HCEC 1CT (cell line): ENCODE results near the gene OR1I1.
A peak's percentile ranks its signal among the peaks of the same experiment; 100 is the strongest.
"Not testable (repeated sequence)": the region's sequence is repeated elsewhere in the genome, so short reads cannot be mapped to it uniquely, and the experiment has no call there.

ENCODE experiments used
- DNase-seq: peaks from one replicate; pipeline ENCODE4 v3.0.0-alpha.2; 2017

OR1I1 gene

GRCh38 chr19:15081911-15082310 is at the start of gene OR1I1:
Gene OR1I1 (plus strand): TSS chr19:15082211. CDS start chr19:15087066, 4,855 bp downstream.
- no peak for DNase-seq

- no peak for DNase-seq
Observed at GRCh38 chr19:15035795-15036311, 46.2 kb upstream of the OR1I1 start.

- DNase-seq = no peak
Observed at GRCh38 chr19:15037586-15037985, 44.4 kb upstream of the OR1I1 start.

GRCh38 chr19:15038294-15038693 is 43.7 kb upstream of the OR1I1 start:
- no peak for DNase-seq

GRCh38 chr19:15042003-15042402 is 40.0 kb upstream of the OR1I1 start:
- no peak for DNase-seq

- no peak for DNase-seq
Observed at GRCh38 chr19:15042826-15043225, 39.2 kb upstream of the OR1I1 start.

- DNase-seq = no peak
Observed at GRCh38 chr19:15045506-15045905, 36.5 kb upstream of the OR1I1 start.

- no peak for DNase-seq
Observed at GRCh38 chr19:15047680-15048079, 34.3 kb upstream of the OR1I1 start.

- no peak for DNase-seq
Observed at GRCh38 chr19:15048128-15048527, 33.9 kb upstream of the OR1I1 start.

- DNase-seq = no peak
Observed at GRCh38 chr19:15048885-15049541, 33.0 kb upstream of the OR1I1 start, which contains the start of gene CASP14. Gene CASP14 (plus strand): TSS chr19:15049480. CDS start chr19:15052252, 2,772 bp downstream.

- DNase-seq = no peak
Observed at GRCh38 chr19:15050639-15051038, 31.4 kb upstream of the OR1I1 start.

GRCh38 chr19:15062036-15062435 is 20.0 kb upstream of the OR1I1 start:
- DNase-seq = no peak

- DNase-seq = not testable (repeated sequence)
Observed at GRCh38 chr19:15070386-15070785, 11.6 kb upstream of the OR1I1 start.

- DNase-seq = no peak
Observed at GRCh38 chr19:15072930-15073647, 8.9 kb upstream of the OR1I1 start.

- no peak for DNase-seq
Observed at GRCh38 chr19:15074371-15074770, 7.6 kb upstream of the OR1I1 start.

GRCh38 chr19:15075806-15076205 is 6.2 kb upstream of the OR1I1 start:
- DNase-seq = no peak

- not testable (repeated sequence) for DNase-seq
Observed at GRCh38 chr19:15080002-15080401, 2.0 kb upstream of the OR1I1 start.

- DNase-seq = no peak
Observed at GRCh38 chr19:15087182-15087581, 5.2 kb downstream of the OR1I1 start.

- DNase-seq = peak; percentile 59
Observed at GRCh38 chr19:15091918-15092753, 10.1 kb downstream of the OR1I1 start.

GRCh38 chr19:15093001-15093400 is 11.0 kb downstream of the OR1I1 start:
- no peak for DNase-seq

GRCh38 chr19:15096223-15096622 is 14.2 kb downstream of the OR1I1 start:
- no peak for DNase-seq

GRCh38 chr19:15097980-15098379 is 16.0 kb downstream of the OR1I1 start:
- not testable (repeated sequence) for DNase-seq

GRCh38 chr19:15098460-15098859 is 16.4 kb downstream of the OR1I1 start:
- no peak for DNase-seq
